GM18858 (cell line): ENCODE data around the gene DHH.

ENCODE experiments used
- ATAC-seq: cut with Tn5 transposase; IDR thresholded peaks from one replicate; pipeline ENCODE4 v1.9.1; 2021; ENCODE audit not compliant: unreplicated experiment

DHH gene

GRCh38 chr12:49109641-49110463 lies 15.3 kb upstream of the DHH start:
- no peak for ATAC-seq

DNA sequence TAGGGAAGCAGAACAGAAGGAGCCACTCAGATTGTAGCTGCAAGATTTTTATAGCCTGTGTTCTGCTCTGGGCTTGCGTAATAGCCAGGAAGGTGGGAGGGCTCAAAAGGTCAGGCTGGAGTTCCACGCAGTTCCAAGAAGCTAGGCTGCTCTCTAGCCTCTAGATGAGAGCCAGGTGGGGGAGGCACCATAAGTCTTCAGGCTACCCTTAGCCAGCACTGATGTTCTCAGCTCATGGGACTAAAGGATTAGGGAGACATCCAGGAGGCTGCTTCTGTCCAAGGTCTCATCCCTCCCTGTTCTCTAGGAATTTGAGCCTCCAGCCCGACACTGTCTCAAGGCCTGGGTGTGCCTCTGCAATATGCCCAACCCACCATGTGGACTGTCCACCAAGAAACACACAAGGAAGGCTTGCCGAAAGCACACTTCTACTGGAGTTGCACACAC lies 14.4 kb upstream of the DHH start:
- ATAC-seq: no peak

DNA sequence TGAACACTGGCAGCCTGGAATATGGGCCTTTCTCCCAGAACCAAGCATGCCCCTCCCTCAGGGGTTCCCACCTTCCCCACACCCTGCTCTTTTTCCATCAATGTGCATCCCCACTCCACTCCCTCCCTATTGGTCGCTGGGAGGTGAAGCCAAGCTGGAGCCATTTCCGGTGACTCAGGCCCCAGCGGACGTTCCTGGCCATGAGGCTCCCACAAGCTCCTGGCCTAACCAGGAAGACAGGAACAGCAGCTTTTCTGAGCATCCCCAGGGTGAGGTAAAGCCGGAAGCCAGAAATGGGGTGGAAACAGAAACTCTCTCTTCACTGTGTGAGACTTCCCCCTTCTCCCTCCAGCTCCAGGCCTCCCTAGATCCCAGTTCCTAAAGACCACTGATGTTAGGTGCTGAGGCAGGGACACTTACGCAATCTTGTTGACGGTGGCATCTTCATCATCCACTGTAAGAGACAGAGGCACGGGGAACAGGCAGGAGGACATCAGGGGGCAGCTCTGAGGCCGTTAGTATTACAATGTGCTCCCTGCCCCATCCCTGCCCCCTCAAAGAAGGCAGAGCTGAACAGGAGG lies 11.0 kb upstream of the DHH start:
- no peak for ATAC-seq

DNA sequence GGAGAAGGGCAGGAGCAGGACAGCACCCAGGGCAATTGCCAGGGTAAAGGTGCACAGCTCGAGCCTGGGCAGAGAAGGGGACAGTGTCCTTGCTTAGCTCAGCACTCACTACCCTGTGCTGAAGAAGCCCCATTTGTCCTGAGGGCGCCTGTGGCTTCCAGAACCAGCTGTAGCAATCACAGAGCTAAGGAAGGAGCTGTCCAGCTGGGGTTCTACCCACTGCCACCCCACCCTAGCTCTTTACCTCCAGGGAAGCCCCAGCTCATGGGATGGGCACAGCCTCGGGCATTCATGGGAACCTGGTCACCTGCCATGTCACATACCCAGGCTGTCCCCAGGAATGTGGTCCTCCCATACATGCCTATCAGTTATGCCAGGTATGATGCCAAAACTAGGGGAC lies 10.2 kb upstream of the DHH start:
- ATAC-seq: no peak

DNA sequence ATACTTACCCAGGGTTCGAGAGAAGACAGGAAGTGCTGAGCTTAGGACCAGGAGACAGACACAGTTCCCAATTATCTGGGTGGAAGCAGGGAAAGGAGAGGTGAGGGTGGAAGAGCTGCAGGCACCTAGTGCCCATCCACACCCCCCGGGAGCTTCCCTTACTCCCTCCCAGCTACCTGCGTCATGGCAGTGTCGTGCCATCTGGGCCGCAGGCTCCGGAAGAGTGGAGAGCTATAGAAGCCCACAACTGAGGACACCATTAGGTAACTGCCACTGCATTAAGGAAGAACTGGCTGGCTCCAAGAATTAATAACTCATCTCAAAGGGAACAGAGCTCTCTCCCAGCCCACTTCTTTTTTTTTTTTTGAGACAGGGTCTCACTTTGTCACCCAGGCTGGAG lies 5.8 kb upstream of the DHH start:
- ATAC-seq: no peak

DNA sequence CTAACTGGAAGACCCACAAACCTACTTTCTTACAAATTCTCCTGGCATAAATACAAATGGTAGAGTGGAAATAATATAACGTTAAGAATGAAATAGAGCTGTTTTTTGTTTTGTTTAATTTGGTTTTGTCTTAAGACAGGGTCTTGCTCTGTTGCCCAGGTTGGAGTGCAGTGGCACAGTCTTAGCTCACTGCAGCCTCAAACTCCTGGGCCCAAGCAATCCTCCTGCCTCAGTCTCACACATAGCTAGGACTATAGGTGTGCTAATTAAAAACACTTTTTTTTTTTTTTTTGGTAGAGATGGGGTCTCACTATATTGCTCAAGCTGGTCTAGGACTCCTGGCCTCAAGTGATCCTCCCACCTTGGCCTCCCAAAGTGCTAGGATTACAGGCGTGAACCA lies 4.1 kb upstream of the DHH start:
- no peak for ATAC-seq

DNA sequence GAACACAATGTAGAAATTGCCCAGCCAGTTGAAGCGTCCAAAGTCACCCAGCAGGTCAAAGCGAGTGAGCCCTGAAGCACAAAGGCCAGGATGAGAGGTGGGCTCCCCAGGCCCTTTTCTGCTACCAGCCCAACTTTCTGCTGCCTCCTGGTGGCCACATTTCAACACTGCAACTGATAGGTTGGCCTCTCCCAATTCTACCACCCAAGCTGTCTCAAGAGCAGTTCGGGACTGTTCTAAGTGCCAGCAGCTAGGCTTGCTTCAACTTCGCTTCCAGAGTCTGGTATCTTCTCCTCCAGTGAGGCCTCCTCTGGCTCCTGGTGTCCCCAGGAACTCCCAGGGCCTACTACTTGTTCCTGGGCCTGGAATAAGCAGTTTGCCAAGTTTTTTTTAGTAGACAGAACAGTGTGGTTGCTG lies 3.4 kb upstream of the DHH start:
- no peak for ATAC-seq

- ATAC-seq: no peak
Observed at GRCh38 chr12:49097381-49097780, 2.8 kb upstream of the DHH start.

DNA sequence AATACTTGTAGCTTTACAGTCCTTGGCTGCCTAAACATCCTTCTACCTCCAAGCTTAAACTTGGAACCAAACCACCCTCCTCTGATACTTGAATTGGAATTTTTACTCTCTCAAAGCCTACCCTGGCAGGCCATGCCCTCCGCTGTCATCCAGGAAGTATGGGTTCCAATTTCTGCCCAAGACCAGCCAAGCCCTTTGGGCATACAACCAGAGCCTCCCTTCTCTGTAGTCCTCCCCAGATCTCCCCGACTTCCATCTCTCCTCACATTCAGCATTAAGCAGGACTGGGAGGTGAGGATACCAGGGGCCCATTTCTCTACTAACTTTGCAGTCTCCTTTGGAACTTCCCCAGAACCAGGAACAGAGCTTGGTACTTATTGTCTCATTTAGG lies 369 bp upstream of the DHH start:
- ATAC-seq: no peak

GRCh38 chr12:49093792-49094159 lies 825 bp downstream of the DHH start:
- no peak for ATAC-seq

- no peak for ATAC-seq
Observed at GRCh38 chr12:49092816-49093406, 1.7 kb downstream of the DHH start.

DNA sequence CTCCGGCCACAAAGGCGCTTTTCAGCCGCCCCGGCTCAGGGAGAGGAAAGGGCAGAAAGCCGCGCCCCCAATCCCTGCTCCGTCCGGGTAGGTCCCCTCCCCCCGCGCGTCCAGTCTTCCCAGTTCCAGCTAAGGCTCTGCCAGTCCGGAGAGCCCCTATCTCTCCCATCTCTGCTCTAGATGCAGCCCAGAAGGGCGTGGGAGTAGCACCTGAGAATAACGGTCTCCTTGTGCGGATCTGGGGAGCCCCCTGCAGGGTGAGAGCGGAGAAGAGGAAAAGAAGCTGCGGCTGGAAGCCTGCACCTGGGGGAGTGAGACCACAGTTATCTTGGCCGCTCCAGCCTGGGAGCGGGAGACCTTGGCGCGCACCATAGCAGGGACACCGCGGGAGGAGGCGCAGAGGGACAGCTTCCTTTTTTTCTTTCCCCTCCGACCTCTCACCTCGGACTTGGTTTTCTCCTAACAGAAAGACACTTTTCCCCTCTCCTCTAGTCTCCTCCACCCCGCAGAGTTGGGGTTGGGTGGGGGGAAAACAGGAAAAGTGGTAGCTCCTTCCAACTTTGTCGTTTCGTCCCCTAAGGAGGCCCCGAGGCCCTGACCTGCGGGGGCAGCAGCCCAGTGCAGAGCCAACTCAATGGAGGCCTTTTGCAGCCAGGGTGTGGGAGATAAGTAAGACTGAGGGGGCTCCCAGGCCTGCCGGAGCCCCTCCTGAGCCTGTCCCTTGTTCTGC lies 2.4 kb downstream of the DHH start:
- ATAC-seq: no peak

GRCh38 chr12:49091836-49092085 lies 2.8 kb downstream of the DHH start:
- no peak for ATAC-seq

GRCh38 chr12:49091056-49091835 lies 3.4 kb downstream of the DHH start:
- no peak for ATAC-seq

GRCh38 chr12:49089821-49090773 lies 4.5 kb downstream of the DHH start:
- ATAC-seq: no peak

DNA sequence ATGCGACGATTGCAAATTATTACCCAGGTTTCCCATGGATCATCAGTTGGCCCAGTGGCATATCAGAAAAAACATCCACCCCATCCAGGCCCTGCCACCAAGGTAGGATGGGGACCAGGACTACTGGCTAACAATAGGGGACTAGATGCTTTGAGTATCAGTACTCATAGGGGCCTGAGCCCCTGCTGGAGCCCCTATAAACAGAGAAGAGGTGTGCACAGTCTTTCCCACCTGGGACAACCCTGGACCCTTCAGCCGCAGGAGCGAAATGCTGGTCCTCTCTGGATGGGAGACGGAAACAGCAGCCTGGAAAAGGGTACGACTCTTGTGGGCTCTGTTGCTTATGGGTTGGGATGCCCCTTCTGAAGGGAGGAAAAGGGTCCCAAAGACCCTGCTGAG lies 5.7 kb downstream of the DHH start:
- ATAC-seq: no peak

DNA sequence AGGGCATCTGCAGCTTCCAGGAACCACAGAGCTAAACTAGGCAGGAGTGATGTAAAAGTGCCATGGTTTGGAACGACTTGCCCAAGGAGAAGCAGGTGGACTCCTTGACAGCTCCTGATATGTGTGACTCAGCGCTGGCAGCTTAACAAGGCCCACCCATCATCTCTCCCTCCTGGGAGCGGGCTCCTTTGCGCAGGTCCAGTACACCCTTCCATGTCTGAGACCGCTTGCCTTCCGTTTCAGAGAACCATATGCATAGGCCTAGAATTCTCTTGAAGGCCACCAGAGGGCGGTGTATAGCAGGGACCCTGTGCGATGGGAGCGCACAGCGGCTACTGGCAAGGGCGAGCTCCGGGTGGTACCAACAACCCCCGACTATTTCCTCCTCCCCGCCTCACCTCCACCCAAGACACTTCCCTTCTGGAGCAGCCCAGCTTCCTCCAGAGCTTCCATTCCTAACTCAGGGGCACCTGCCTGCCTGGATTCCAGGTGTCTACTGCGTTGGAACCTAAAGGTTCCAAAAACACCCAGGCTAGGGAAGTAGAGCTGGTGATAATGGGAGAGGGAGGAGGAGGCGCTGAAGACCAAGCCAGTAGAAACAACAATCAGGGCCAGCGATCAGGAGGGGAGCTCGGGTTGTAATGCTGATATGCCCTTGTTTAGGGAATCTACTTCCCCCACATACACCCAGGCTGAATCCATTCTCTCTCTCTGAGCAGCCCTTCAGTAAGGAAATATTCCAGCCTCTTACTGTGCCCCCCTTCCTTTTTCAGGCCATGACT lies 6.3 kb downstream of the DHH start:
- ATAC-seq: peak; percentile 70

DNA sequence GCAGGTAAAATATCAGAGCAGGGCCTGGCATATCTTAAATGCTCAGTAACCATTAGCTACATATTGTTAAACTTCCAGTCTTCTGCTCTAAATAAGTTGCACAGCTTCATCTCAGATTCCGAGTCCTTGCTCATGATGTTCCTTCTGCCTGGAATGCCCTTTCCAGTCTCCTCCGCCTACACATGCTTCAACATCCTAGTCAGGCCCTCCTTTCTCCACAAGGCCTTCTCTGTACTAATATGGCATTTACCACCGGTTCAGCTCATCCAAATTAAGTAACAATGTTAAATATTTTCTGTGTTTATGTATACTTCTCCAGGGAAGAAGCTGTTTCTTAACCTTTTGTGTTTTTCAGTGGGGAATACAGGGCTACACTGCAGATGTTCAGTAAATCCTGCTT lies 8.5 kb downstream of the DHH start:
- ATAC-seq: no peak

DNA sequence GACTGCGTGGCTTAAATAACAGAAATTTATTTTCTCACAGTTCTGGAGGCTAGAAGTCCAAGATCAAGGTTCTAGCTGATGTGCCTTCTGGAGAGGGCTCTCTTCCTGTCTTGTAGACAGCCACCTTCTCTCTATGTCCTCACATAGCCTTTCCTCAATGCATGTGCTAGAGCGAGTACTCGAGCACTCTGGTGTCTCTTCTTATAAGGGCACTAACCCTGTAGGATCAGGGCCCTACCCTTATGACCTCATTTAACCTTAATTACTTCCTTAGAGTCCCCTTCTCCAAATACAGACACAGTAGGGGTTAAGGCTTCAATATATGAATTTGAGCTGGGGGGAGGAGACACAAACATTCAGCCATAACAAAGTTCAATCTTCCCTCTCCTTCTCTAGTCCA lies 10.2 kb downstream of the DHH start:
- ATAC-seq: no peak
